T-helper 9 cell (primary cell): ENCODE data around the gene CDK19.
"Not testable (repeated sequence)": the region's sequence is repeated elsewhere in the genome, so short reads cannot be mapped to it uniquely, and the experiment has no call there.

Experiments used
- DNase-seq: peaks from one replicate; pipeline ENCODE4 v3.0.0-alpha.2; 2020

The CDK19 gene

DNA sequence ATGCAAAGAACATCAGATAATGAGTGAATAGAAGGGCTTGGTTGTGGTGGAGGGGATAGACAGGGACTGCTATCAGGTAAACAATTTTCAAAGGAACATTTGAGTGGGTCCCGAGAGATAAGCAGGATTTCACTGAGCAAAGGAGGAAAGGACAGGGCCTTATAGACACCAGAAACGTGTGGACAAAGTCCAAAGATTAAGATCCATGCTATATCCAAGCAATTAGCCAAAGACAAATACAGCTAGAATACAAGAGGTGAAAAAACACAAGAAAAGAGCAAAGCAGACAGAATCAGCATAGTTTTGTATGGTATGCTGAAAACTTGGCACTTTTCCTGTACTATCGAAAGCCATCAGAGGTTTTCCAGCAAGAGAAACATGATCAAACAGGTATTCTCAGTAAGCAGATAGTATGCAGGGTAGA is 59.8 kb downstream of the CDK19 start:
- no peak for DNase-seq

DNA sequence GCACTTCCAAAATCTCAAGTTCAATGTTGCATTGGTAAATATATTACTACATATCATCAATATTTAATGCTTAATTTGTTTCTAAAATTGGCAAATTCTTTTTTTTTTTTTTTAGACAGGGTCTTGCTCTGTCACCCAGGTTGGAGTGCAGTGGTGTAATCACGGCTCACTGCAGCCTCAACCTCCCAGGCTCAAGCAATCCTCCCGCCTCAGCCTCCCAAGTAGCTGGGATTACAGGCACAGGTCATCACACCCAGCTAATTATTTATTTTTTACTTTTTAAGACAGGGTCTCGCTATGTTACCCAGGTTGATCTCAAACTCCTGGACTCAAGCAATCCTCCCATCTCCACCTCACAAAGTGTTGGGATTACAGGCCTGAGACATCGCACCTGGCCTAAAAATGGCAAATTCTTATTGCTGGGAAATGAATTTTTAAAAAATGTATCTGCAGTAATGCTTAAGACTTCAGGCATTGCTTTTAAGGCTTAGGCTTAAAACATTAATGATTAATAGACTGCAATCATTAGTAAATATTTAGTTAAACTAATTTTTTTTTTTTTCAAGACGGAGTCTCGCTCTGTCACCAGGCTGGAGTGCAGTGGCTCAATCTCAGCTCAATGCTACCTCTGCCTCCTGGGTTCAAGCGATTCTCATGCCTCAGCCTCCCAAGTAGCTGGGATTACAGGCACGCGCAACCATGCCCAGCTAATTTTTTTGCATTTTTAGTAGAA is 61.2 kb downstream of the CDK19 start:
- DNase-seq: not testable (repeated sequence)

DNA sequence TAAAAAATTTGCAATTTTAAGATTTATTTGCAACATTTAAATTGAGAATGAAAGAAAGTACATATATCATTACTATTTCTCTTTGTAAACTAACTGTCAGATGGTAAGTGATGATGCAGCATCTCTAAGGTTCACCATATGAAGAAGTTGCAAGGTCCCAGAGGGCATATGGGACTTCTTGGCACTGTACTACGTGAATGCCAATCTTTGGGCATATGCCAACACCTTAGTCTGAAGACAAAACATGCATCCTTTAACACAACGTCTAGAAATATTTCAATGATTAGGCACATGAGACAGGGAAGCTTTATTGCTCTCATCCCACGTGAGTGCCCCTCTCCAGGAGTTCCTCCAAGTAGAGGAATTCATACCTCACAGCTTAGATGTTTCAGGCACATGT is 66.8 kb downstream of the CDK19 start:
- DNase-seq: no peak

DNA sequence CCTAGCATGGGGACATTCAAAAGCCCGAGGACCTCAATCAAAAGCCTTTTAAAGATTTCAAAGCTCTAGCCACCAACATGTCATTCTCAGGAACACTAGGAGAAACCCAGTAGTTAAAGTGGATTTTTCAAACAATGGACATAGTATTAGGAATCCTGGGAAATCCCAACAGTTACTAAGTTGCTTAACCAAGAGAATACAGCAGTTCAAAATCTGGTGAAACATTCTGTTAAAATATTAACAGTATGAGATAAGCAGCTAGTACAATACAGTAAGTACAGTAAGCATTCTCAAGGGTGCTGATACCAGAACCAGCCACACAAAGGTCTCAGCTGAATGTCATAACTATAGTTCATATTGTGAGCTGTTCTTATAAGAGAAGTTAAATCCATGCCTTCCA is 68.6 kb downstream of the CDK19 start:
- no peak for DNase-seq

DNA sequence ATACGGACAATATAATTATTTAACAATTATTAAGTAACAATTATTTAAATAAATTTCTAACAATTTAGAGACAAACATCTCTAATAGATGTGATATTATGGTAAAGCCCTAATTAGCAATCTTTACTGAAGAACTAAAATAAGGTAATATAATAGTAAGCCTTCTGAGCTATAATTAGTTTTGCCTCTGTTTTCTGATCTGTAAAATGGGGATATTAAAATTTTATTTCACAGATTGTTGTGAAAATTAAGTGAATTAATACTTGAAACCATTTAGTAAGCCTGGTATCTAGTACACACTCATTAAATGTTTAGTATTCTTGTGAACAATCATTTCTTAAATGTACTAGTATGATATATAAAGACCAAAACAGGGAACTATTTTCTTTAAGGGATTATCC is 70.3 kb downstream of the CDK19 start:
- no peak for DNase-seq

DNA sequence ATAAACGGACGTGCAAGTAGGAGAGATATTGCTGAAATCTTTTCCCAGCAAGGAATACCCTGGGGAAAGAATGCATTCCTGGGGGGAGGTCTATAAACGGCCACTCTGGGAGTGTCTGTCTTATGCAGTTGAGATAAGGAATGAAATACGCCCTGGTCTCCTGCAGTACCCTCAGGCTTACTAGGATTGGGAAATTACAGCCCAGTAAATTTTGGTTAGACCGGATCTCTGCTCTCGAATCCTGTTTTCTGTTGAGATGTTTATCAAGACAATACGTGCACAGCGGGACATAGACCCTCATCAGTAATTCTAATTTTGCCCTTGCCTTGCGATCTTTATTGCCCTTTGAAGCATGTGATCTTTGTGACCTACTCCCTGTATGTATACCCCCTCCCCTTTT is 72.7 kb downstream of the CDK19 start:
- not testable (repeated sequence) for DNase-seq

DNA sequence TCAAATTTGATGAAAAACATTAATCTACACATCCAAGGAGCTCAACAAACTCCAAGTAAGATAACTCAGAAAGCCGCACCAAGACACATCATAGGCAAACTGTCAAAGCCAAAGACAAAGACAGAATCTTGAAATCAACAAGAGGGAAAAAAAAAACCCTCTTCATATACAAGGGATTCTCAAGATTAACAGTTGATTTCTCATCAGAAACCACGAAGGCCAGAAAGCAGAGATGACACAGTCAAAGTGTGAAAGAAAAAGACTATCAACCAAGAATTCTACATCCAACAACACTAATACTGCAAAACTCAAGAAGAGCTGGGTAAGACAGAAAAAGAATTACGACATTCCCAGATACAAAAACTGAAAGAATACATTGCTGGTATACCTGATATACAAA is 73.8 kb downstream of the CDK19 start:
- DNase-seq: no peak

DNA sequence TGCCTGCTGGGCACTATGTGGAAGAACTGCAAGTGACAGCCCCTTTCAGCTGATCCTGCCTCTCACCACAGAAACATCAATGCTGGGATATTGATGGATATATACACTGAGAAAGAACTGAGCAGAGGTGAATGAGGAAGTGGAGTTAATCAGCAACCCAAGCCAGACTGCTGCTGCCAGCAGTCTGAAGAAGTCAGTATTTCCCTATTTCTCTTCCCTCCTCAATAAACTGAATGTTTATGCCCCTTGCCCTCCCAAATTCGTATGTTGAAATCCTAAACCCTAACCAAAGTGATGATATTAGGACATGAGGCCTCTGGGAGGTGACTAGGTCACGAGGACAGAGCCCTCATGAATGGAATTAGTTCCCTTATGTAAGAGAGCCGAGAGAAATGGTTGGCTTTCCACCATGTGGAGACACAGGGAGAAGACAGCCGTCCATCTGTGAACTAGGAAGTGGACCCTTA is 76.3 kb downstream of the CDK19 start:
- no peak for DNase-seq

DNA sequence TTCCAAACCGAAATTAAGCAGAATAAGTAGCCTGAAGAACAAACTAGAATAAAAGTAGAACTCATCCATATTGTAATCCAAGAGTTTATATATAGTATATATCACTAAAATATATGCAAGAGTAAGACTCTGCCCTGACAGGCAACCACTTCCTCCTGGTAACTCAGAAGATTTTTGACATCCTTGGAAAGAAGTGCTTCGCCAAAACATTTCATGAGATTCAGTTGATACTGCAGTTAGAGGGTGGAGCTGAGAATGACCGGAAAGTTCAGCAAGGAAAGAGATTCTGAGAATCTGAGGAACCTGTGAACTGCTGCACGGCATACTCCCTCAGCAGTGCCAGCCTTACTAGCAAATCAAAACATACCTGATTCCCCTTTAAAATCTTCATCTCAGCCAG is 79.6 kb downstream of the CDK19 start:
- no peak for DNase-seq

DNA sequence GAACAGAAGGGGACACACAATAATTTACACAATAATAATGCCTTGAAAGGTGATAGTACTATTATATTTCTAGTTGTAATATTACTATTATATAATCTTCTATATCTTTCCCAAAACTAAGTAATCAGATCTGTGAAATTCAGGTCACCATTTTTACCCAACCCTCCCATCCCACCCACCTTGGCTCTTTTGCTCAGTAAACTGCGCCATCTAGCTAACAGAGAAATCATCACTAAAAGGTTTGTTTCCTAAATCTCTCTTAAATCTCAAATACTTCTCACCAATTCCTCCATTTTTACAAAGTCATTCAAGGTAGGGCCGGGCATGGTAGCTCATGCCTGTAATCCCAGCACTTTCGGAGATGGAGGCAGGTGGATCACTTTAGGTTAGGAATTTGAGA is 83.4 kb downstream of the CDK19 start:
- no peak for DNase-seq

DNA sequence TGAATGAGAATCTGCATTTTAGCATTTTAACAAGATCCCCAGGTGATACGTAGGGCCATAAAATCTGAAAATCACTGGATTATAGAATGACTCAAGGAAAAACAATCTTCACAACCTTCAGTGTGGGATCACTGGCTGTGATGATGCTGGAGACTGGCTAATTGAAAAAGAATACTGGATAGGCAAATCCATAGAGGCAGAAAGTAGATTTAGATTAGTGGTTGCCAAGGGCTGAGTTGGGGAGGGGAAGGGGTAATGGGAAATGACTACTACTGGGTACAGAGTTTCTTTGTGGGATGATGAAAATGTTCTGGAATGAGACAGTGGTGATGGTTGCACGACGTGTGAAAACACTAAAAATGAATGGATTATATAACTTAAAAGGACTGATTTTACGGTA is 84.1 kb downstream of the CDK19 start:
- DNase-seq: no peak

DNA sequence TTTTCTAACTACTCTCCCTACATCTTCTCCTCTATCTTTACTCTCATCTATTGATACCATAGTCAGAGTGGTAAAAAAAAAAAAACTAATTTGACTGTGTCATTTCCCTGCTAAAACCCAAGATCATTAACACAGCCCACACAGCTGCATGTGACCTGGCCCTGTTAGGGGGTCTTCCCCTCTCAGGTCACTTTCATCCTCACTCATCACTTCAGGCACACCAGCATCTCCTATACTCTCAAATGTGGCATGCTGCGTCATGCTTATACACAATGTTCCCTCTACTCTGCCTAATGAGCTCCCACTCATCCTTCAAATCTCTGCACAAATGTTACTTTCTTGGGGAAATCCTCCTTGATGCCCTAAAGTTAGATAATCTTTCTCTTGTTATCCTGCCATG is 86.8 kb downstream of the CDK19 start:
- no peak for DNase-seq

DNA sequence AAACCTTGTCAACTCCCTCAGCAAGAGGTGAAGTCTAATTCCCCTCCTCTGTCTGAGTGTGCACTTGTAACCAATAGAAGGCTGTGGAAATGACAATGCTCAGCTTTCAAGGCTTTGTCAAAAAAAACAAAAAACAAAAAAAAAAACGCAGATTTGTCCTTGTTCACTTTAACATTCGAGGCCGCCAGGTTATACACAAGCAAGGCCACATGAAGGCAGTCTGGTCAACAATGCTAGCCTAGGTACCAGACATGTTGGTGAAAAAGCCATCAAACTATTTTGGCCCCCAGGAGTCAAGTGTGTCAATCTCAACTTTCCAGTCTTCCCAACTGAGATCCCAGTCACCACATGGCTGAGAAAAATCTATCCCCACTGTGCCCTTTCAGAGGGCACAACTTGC is 92.3 kb downstream of the CDK19 start:
- no peak for DNase-seq

DNA sequence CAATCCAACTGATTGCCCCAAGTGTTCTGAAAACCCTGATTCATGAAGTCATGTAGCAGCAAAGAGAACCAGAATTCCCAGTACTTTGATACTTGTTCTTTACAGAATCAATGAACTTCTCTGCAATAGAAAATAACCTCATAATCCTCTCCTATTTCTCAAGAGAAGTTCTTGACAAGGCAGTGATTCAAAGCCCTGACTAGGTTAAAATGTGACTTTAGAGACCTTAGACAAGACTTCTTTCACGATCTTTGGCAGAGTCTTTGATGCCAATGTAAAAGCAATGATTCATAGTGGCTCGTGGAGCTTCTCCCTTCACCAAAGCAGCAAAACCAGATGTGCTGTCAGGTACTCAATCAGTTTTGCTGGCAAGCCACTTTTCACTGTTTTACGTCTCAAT is 95.2 kb downstream of the CDK19 start:
- no peak for DNase-seq

DNA sequence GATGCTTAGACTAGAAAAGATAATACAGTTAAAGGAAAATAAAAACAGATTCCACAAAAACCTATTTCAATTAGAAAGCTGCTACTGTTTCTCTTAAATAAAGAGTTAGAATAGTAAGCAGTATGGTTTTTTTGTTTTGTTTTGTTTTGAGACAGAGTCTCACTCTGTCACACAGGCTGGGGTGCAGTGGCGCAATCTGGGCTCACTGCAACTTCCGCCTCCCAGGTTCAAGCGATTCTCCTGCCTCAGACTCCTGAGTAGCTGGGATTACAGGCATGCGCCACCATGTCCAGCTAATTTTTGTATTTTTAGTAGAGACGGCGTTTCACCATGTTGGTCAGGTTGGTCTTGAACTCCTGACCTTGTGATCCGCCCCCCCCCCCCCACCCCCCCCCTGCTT is 95.7 kb downstream of the CDK19 start:
- DNase-seq: not testable (repeated sequence)

DNA sequence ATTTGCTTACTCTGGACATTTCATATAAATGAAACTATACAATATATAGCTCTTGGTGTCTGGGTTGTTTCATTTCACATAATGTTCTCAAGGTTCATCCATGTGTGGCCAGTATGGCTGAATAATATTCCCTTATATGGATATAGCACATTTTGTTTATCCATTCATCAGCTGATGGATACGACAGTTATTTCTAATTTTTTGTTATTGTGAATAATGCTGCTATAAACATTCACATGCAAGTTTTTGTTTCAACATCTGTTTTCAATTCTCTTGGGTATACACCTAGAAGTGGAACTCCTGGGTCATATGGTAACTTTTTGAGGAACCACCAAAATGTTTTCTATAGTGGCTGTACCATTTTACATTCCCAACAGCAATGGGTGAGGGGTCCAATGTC is 101.1 kb downstream of the CDK19 start:
- DNase-seq: no peak

DNA sequence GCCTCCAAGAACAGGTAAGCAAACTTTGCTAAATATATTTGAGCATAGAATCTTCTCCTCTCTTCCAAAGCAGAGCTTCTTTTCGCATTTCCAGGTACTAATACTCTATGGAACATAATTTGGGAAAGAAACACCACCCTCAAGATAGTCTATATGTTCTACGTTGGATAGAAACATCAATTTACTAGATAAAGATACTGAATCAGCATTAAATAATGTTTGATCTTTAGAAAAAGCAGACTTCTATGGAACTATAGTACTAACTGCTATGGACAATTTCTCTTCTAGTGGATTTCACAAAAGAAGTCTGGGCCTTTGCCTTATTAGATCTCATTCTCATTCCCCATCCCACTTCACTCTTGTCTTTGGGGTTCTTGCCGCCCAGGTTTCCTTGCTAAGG is 103.0 kb downstream of the CDK19 start:
- DNase-seq: no peak

DNA sequence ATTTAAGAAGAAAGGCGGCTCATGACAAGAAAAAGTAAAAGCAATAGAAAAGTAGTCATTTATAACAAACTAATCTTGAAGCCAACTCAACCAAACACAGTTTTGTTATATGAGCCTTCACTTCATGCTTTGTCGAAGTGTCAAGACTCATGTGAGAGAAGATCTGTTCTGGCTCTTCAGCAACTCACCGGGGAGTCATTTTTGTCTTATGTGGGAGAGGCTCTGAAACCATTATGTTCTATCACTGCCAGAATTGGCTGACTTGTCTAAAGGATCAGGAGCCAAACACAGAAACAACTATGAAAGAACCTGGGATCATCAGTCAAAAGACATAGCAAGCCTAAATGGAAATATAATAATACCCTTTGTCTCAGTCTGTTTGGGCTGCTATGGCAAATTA is 105.2 kb downstream of the CDK19 start:
- no peak for DNase-seq

DNA sequence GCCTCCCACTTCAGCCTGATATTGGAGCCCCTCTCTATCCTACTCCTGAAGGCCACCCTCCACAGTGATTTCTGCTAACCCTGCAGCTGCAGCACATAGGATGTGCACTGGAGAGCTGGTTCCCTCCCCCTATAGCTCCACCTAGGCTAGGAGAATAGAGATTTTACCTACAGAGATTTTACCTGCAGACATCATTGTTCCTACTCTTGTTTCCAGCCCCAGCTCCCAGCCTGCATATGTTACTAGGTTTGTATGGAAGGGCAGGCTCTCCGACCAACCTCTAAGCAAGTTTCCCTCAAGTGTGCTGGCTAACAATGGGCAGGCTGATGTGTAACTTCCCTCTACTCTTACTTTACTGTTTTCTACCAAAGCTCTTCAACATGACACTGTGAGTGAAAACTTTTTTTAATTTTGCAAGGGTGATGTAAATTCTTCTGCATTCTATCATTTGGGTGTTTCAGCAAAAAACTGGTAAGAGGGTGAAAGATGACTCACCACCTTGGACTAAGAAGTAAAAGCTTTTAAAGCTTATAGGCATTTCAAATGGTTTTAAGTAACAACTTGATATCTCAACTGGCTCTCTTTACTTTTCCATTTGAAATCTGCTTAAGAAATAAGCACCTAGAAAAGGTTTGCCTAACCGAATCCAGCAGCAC is 106.8 kb downstream of the CDK19 start:
- DNase-seq: no peak

DNA sequence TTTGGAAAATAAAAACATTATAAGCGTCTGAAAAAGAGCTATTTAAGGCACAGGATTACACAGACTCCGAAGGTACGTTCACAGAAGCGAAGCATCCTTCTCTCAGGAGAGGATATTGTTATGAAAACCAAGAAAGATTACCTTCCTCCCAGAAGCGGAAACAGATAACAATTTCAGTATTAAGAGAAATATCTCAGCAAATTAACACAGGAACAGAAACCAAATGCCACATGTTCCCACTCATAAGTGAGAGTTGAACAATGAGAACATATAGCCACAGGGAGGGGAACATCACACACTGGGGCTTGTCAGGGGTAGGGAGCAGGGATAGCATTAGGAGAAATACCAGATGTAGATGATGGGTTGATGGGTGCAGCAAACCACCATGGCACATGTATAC is 109.7 kb downstream of the CDK19 start:
- DNase-seq: no peak

DNA sequence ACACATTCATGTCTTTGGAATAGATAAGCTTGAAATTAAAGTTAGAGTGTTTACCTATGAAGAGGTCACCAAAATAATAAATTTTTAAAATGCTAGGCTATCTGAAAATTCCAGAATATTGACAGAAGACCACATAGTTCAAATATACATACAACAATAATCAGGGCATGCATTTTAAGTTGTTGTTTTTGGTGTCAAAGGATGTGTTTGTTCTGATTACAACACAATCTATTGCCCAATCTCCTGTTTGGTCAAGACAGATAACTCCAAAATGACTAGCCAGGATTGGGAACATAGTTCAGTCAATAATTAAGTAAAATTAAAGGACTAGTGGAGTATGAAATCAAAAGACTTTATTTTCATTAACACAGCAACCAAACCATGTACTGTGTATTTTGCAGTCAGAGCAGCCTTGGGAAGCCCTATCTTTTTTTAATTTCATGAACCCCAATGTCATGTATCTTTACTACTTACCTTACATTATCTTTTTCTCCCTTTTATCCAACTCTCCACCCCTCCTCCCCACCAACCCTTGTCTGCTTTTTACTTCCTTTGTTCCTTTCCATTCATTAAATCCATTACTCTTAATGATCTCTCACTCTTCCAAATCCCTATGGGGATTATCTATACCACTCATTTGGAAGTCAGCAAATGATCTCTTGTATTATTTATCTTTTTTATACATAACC is 111.2 kb downstream of the CDK19 start:
- no peak for DNase-seq

DNA sequence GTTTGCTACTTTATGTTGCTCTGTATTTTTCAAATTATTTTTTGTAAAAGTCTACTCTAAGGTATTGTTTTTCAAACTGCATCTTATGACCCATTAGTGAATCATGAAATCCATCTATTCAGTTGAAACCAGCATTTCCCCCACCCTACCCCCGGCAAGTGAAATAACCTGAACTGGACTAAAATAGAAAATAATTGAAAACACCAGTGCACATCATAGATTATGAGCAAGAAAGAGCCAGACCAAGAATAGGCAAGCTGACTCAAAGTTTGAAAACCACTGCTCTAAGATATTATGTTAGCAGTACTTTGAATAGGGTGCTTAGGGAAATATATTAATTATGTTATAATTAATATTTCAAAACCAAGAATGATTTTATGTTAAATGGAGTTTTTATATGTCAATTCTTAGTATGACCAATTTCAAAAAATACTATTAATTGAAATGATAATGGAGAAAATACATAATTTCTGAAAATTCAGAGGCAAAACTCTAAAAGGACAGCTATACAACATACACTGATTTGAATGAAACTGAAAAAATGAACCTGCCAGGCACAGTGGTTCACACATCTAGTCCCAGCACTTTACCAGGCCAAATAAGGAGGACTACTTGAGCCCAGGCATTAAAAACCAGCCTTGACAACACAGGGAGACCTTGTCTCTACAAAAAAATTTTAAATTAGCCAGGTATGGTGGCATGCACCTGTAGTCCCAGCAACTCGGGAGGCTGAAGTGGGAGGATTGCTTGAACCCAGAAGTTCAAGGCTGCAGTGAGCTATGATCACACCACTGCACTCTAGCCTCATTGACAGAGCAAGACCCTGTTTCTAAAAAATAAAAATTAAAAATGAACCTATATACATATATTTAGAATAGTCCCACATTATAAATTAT is 112.0 kb downstream of the CDK19 start:
- no peak for DNase-seq

DNA sequence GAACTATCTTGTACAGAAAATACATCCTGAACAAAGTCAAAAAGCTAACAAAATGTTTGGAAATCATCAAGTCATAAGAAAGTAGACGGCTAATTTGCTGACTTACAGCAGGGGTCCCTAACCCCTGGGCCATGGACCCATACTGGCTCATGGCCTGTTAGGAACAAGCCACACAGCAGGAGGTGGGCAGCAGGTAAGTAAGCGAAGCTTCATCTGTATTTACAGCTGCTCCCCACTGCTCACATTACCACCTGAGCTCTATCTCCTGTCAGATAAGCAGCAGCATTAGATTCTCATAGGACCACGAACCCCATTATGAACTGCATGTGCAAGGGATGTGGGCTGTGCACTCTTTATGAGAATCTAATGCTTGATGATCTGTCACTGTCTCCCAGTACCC is 115.5 kb downstream of the CDK19 start:
- DNase-seq: no peak
